Measurements from ENCODE around the gene SARS2. TPM values are rescaled to one million over a fixed set of nuclear protein-coding genes. Genes with fewer than 3 reads are reported as not detected.

The SARS2 gene
- total and polyA plus RNA-seq, 2 donors from 2014 or later, result 30.6 to 34.8 TPM

GRCh38 chr19:38910488-38910887 lies 20.1 kb downstream of the SARS2 start:
- intact Hi-C loops (cut with DNase I), result no loop called here
- TF ChIP-seq CTCF (IDR thresholded peaks at IDR 0.05; ENCODE audit: borderline replicate concordance, extremely low read depth, insufficient read depth), result no peak
- no peak for FAIRE-seq

GRCh38 chr19:38908911-38909310 lies 21.7 kb downstream of the SARS2 start:
- Histone ChIP-seq H3K27ac (ENCODE audit: low read depth in 2 of 2, low read length in 2 of 2) (no peak overlapping the region), H3K9ac (ENCODE audit: low read length in 3 of 3) (no peak overlapping the region), H3K4me3 (ENCODE audit: low read length in 3 of 3) (no peak overlapping the region), H3K27me3 (ENCODE audit: control insufficient read depth, insufficient read depth, low read length) (peaks cover 2% of the 10 kb centered on the region), H3K36me3 (ENCODE audit: control insufficient read depth in 2 of 3, insufficient read depth in 3 of 3, low read length in 3 of 3) (peaks cover 0 to 8% (median 8%) of the 10 kb centered on the region in 3 donors), H3K4me1 (ENCODE audit: control insufficient read depth in 2 of 3, insufficient read depth in 2 of 3, low read depth in 1 of 3, low read length in 3 of 3) (no peaks in the 10 kb centered on the region), H3K9me3 (ENCODE audit: control insufficient read depth in 2 of 3, insufficient read depth in 1 of 3, low read length in 3 of 3) (no peaks in the 10 kb centered on the region)
- TF ChIP-seq CTCF (IDR thresholded peaks at IDR 0.05; ENCODE audit: borderline replicate concordance, extremely low read depth, insufficient read depth), result no peak
- DNase-seq (no peak), FAIRE-seq (no peak)
- intact Hi-C loops (cut with DNase I), result no loop called here

More at GRCh38 chr19:38910488-38910887, 20.1 kb downstream of the SARS2 start:
- no peak for DNase-seq
- peaks cover 2% of the 10 kb centered on the region for H3K27me3 ChIP-seq (ENCODE audit: control insufficient read depth, insufficient read depth, low read length)
- H3K4me1 ChIP-seq (ENCODE audit: control insufficient read depth in 2 of 3, insufficient read depth in 2 of 3, low read depth in 1 of 3, low read length in 3 of 3), result no peaks in the 10 kb centered on the region
- H3K36me3 ChIP-seq (ENCODE audit: control insufficient read depth in 2 of 3, insufficient read depth in 3 of 3, low read length in 3 of 3), result peaks cover 0 to 6% (median 2%) of the 10 kb centered on the region in 3 donors
- H3K9ac ChIP-seq (ENCODE audit: low read length in 3 of 3), result no peak overlapping the region
- no peaks in the 10 kb centered on the region for H3K9me3 ChIP-seq (ENCODE audit: control insufficient read depth in 2 of 3, insufficient read depth in 1 of 3, low read length in 3 of 3)
- no peak overlapping the region for H3K27ac ChIP-seq (ENCODE audit: low read depth in 2 of 2, low read length in 2 of 2)
- no peak overlapping the region for H3K4me3 ChIP-seq (ENCODE audit: low read length in 3 of 3)

- no peaks in the 10 kb centered on the region for H3K4me1 ChIP-seq (ENCODE audit: control insufficient read depth in 2 of 3, insufficient read depth in 2 of 3, low read depth in 1 of 3, low read length in 3 of 3)
- no peak overlapping the region for H3K4me3 ChIP-seq (ENCODE audit: low read length in 3 of 3)
- peaks cover 2% of the 10 kb centered on the region for H3K27me3 ChIP-seq (ENCODE audit: control insufficient read depth, insufficient read depth, low read length)
- H3K9ac ChIP-seq (ENCODE audit: low read length in 3 of 3), result no peak overlapping the region
- H3K27ac ChIP-seq (ENCODE audit: low read depth in 2 of 2, low read length in 2 of 2), result no peak overlapping the region
- FAIRE-seq (no peak), DNase-seq (no peak)
- H3K9me3 ChIP-seq (ENCODE audit: control insufficient read depth in 2 of 3, insufficient read depth in 1 of 3, low read length in 3 of 3), result no peaks in the 10 kb centered on the region
- TF ChIP-seq CTCF (IDR thresholded peaks at IDR 0.05; ENCODE audit: borderline replicate concordance, extremely low read depth, insufficient read depth), result no peak
- intact Hi-C loops (cut with DNase I), result no loop called here
- peaks cover 0 to 8% (median 8%) of the 10 kb centered on the region in 3 donors for H3K36me3 ChIP-seq (ENCODE audit: control insufficient read depth in 2 of 3, insufficient read depth in 3 of 3, low read length in 3 of 3)
Observed at GRCh38 chr19:38907670-38908069, 22.9 kb downstream of the SARS2 start.

GRCh38 chr19:38907227-38907626 lies 23.3 kb downstream of the SARS2 start:
- Histone ChIP-seq H3K9ac (ENCODE audit: low read length in 3 of 3) (no peak overlapping the region), H3K27me3 (ENCODE audit: control insufficient read depth, insufficient read depth, low read length) (peaks cover 2% of the 10 kb centered on the region), H3K4me1 (ENCODE audit: control insufficient read depth in 2 of 3, insufficient read depth in 2 of 3, low read depth in 1 of 3, low read length in 3 of 3) (no peaks in the 10 kb centered on the region), H3K27ac (ENCODE audit: low read depth in 2 of 2, low read length in 2 of 2) (no peak overlapping the region), H3K9me3 (ENCODE audit: control insufficient read depth in 2 of 3, insufficient read depth in 1 of 3, low read length in 3 of 3) (no peaks in the 10 kb centered on the region), H3K4me3 (ENCODE audit: low read length in 3 of 3) (no peak overlapping the region), H3K36me3 (ENCODE audit: control insufficient read depth in 2 of 3, insufficient read depth in 3 of 3, low read length in 3 of 3) (peaks cover 0 to 8% (median 8%) of the 10 kb centered on the region in 3 donors)
- TF ChIP-seq CTCF (IDR thresholded peaks at IDR 0.05; ENCODE audit: borderline replicate concordance, extremely low read depth, insufficient read depth), result no peak
- intact Hi-C loops (cut with DNase I), result no loop called here
- DNase-seq (no peak), FAIRE-seq (no peak)
